HepG2 (cell line): ENCODE data around the gene AGAP4. TPM values are rescaled to one million over a fixed set of nuclear protein-coding genes. Genes with fewer than 3 reads are reported as not detected.
"Not testable (repeated sequence)": the region's sequence is repeated elsewhere in the genome, so short reads cannot be mapped to it uniquely, and the experiment has no call there.

ENCODE experiments used
- ATAC-seq: fragments of 200-7000 bp; cut with Tn5 transposase; 3 replicates; pipeline ENCODE4 v1.9.1; 2020; ENCODE audit warnings: mild to moderate bottlenecking, moderate library complexity
- BruUV-seq: library from RNA; stranded (reverse); fragments of 400-500 nt; replicated peaks from 2 replicates; lab custom pipeline; 2021; lab: Mats Ljungman, UMichigan
- CTCF ChIA-PET: fragments of 300-600 bp; formaldehyde crosslinking; extraction: SDS; loops from one replicate; lab custom pipeline; 2021; ENCODE audit warnings: low total read pairs, inconsistent platforms, low intra/inter-chr PET ratio; lab: Yijun Ruan, JAX
- POLR2A ChIA-PET: fragments of 350-600 bp; sonication (Branson Sonifier 250); formaldehyde crosslinking; loops from one replicate; lab custom pipeline; 2020; ENCODE audit warnings: antibody characterized with exemption, inconsistent platforms; lab: Yijun Ruan, JAX
- DNase-seq: peaks from one replicate; pipeline ENCODE4 v3.0.0-alpha.2; 2015; ENCODE audit warnings: low spot score
- FAIRE-seq: peaks from 3 replicates; lab custom pipeline; 2011; peaks lifted over from hg19 to GRCh38; lab: Jason Lieb, UNC
- H2AFZ ChIP-seq: one replicate; pipeline ENCODE4 v1.6.1; 2011; ENCODE audit warnings: low read length, inconsistent platforms
- H3K27ac ChIP-seq: fragments of 300-600 bp; 3 replicates; pipeline ENCODE4 v1.8.0; 2011; ENCODE audit warnings: mixed run types, mild to moderate bottlenecking, mixed read lengths, low read length, inconsistent platforms; ENCODE audit not compliant: insufficient read depth; ENCODE audit errors: extremely low read length
- H3K27me3 ChIP-seq, 2 experiments: fragments of 200-600 bp in 1 of 2; 2 replicates in 1 of 2; 3 replicates in 1 of 2; pipeline versions ENCODE4 v1.6.0 to v1.8.0; 2011; ENCODE audit warnings: low read length in 2 of 2, mild to moderate bottlenecking in 2 of 2, moderate library complexity in 2 of 2, inconsistent platforms in 1 of 2; ENCODE audit not compliant: insufficient read depth in 2 of 2, control insufficient read depth in 1 of 2
- H3K36me3 ChIP-seq, 2 experiments: fragments of 200-600 bp in 1 of 2; replicated peaks in 1 of 2; 2 replicates in 1 of 2; 3 replicates in 1 of 2; pipeline versions ENCODE4 v1.5.1 to v1.8.0; 2011; ENCODE audit warnings: low read length in 2 of 2, inconsistent platforms in 1 of 2; ENCODE audit not compliant: insufficient read depth in 2 of 2, control insufficient read depth in 1 of 2
- H3K4me1 ChIP-seq: 2 replicates; pipeline ENCODE4 v1.5.1; 2012; ENCODE audit warnings: low read length, inconsistent platforms; ENCODE audit not compliant: insufficient read depth
- H3K4me2 ChIP-seq: 2 replicates; pipeline ENCODE4 v1.6.0; 2011; ENCODE audit warnings: low read depth, low read length, inconsistent platforms
- H3K4me3 ChIP-seq, 3 experiments: fragments of 200-600 bp in 1 of 3; sonication (generic), shearing (Covaris generic) in 1 of 3; replicated peaks in 1 of 3; 2 replicates each; pipeline ENCODE4 v1.5.1; 2011 to 2016; ENCODE audit warnings: low read length in 3 of 3, inconsistent platforms in 2 of 3, low read depth in 2 of 3, mild to moderate bottlenecking in 2 of 3, control low read depth in 1 of 3, mixed read lengths in 1 of 3; ENCODE audit not compliant: insufficient read depth in 1 of 3
- H3K79me2 ChIP-seq: one replicate; pipeline ENCODE4 v1.6.1; 2011; ENCODE audit warnings: low read length, inconsistent platforms; ENCODE audit not compliant: insufficient read depth
- H3K9ac ChIP-seq: 2 replicates; pipeline ENCODE4 v1.6.0; 2011; ENCODE audit warnings: mild to moderate bottlenecking, low read depth, low read length, inconsistent platforms; ENCODE audit not compliant: insufficient read depth
- H3K9me3 ChIP-seq: 2 replicates; pipeline ENCODE4 v1.5.1; 2012; ENCODE audit warnings: mild to moderate bottlenecking, low read length
- H4K20me1 ChIP-seq: 2 replicates; pipeline ENCODE4 v1.6.0; 2011; ENCODE audit warnings: inconsistent platforms, mild to moderate bottlenecking, low read length, moderate library complexity; ENCODE audit not compliant: insufficient read depth
- BHLHE40 ChIP-seq: IDR thresholded peaks from 2 replicates; pipeline ENCODE4 v1.6.1; 2011; ENCODE audit warnings: low read length, improper control_type of control experiment
- CBFB ChIP-seq: sonication (generic); formaldehyde crosslinking; IDR thresholded peaks from 2 replicates; pipeline ENCODE4 v1.4.0; 2020; ENCODE audit warnings: missing genetic modification reagents
- CEBPG ChIP-seq: IDR thresholded peaks from 2 replicates; pipeline ENCODE4 v1.6.1; 2016
- FOXA1 ChIP-seq, 2 experiments: fragments of 450-650 bp in 1 of 2; sonication (generic) in 1 of 2; formaldehyde crosslinking in 1 of 2; IDR thresholded peaks; 2 replicates each; pipeline versions ENCODE4 v1.4.0 to v1.6.1; 2016 to 2020; ENCODE audit warnings: missing genetic modification reagents in 1 of 2
- FOXA3 ChIP-seq: IDR thresholded peaks from 2 replicates; pipeline ENCODE4 v1.6.1; 2016; ENCODE audit warnings: missing genetic modification reagents, missing compliant biosample characterization
- KDM1A ChIP-seq: IDR thresholded peaks from 2 replicates; pipeline ENCODE4 v1.6.1; 2016; ENCODE audit warnings: missing compliant biosample characterization
- NCOA2 ChIP-seq: sonication (generic); formaldehyde crosslinking; IDR thresholded peaks from 2 replicates; pipeline ENCODE4 v1.8.0; 2022; ENCODE audit warnings: inconsistent platforms
- NR2F1 ChIP-seq, 2 experiments: fragments of 450-650 bp in 1 of 2; formaldehyde crosslinking in 1 of 2; IDR thresholded peaks; 2 replicates each; pipeline versions ENCODE4 v1.5.0 to v1.6.1; 2016 to 2020; ENCODE audit warnings: mild to moderate bottlenecking in 1 of 2, missing compliant biosample characterization in 1 of 2, missing genetic modification reagents in 1 of 2, moderate library complexity in 1 of 2
- RARA ChIP-seq: IDR thresholded peaks from 2 replicates; pipeline ENCODE4 v1.6.1; 2016; ENCODE audit warnings: missing genetic modification reagents, missing compliant biosample characterization
- SAP130 ChIP-seq: IDR thresholded peaks from 2 replicates; pipeline ENCODE4 v1.6.1; 2016; ENCODE audit warnings: low read depth
- SOX13 ChIP-seq, 3 experiments: fragments of 450-650 bp in 1 of 3; sonication (generic) in 1 of 3; formaldehyde crosslinking in 1 of 3; IDR thresholded peaks in 2 of 3; conservative IDR thresholded peaks in 1 of 3; 2 replicates each; pipeline versions ENCODE4 v1.5.0 to v1.6.1; 2016 to 2020; ENCODE audit warnings: antibody characterized with exemption in 1 of 3, mild to moderate bottlenecking in 1 of 3, missing compliant biosample characterization in 1 of 3, missing genetic modification reagents in 1 of 3, moderate library complexity in 1 of 3
- SOX5 ChIP-seq: IDR thresholded peaks from 2 replicates; pipeline ENCODE4 v1.6.1; 2016; ENCODE audit warnings: borderline replicate concordance
- SOX6 ChIP-seq, 2 experiments: fragments of 450-650 bp in 1 of 2; sonication (generic) in 1 of 2; formaldehyde crosslinking in 1 of 2; IDR thresholded peaks; 2 replicates each; pipeline versions ENCODE4 v1.4.0 to v1.6.1; 2017 to 2020; ENCODE audit warnings: antibody characterized with exemption in 1 of 2, mild to moderate bottlenecking in 1 of 2, missing genetic modification reagents in 1 of 2
- ZNF614 ChIP-seq: IDR thresholded peaks from 2 replicates; pipeline ENCODE4 v1.6.1; 2018; ENCODE audit warnings: missing biosample characterization, missing genetic modification reagents, inconsistent platforms, borderline replicate concordance
- WGBS: methylation state at CpG from one replicate; pipeline ENCODE4 v1.1.6; 2017; ENCODE audit warnings: low lambda C conversion rate; 5-methylcytosine and 5-hydroxymethylcytosine counted together
- in situ Hi-C: cut with HindIII; loops from 2 replicates; pipeline ENCODE4 v1.10.0; 2017; ENCODE audit warnings: low pct_unique_long_range_greater_than_20kb; ENCODE audit not compliant: extremely low pct_ligation_motif_present
- intact Hi-C: fragments of 100-400 bp; cut with micrococcal nuclease; formaldehyde crosslinking; loops from one replicate; pipeline ENCODE4 v1.10.0; 2022; ENCODE audit not compliant: unreplicated experiment
- polyA plus RNA-seq, 8 experiments: library from polyadenylated mRNA; depleted of rRNA in 3 of 8; stranded (reverse) in 7 of 8; unstranded in 1 of 8; fragments of >200 nt; fragmentation: Illumina TruSeq in 4 of 8; extraction: Trizol in 4 of 8; gene quantifications; 2 replicates each; pipeline versions ENCODE4 v1.2.1 to v1.2.3, GENCODE V29; 2011 to 2016; ENCODE audit warnings: low read depth in 4 of 8, missing spikeins in 1 of 8, mixed read lengths in 1 of 8; ENCODE audit not compliant: insufficient read depth in 1 of 8
- total RNA-seq, 5 experiments: library from RNA; depleted of rRNA; stranded (reverse); fragments of >200 nt; fragmentation: Illumina TruSeq; extraction: Trizol; gene quantifications; 2 replicates each; pipeline ENCODE4 v1.2.3, GENCODE V29; 2016; ENCODE audit warnings: low read depth in 1 of 5
- TF ChIP-seq, protein P1 (sequence below): sonication (generic); formaldehyde crosslinking; IDR thresholded peaks from 2 replicates; pipeline ENCODE4 v1.9.0; 2022; ENCODE audit warnings: low read depth, missing genetic modification reagents
- TF ChIP-seq, protein P2 (sequence below): IDR thresholded peaks from 2 replicates; pipeline ENCODE4 v1.6.1; 2016; ENCODE audit warnings: mild to moderate bottlenecking
- TF ChIP-seq, protein P3 (sequence below): sonication (generic); formaldehyde crosslinking; IDR thresholded peaks from 2 replicates; pipeline ENCODE4 v1.4.0; 2020; ENCODE audit warnings: missing genetic modification reagents

AGAP4 gene
- total and polyA plus RNA-seq, 2 of the 13 experiments (the other 11 are each of a cell fraction or from before 2014, with no cell fraction given): 11.0 to 38.3 TPM

DNA sequence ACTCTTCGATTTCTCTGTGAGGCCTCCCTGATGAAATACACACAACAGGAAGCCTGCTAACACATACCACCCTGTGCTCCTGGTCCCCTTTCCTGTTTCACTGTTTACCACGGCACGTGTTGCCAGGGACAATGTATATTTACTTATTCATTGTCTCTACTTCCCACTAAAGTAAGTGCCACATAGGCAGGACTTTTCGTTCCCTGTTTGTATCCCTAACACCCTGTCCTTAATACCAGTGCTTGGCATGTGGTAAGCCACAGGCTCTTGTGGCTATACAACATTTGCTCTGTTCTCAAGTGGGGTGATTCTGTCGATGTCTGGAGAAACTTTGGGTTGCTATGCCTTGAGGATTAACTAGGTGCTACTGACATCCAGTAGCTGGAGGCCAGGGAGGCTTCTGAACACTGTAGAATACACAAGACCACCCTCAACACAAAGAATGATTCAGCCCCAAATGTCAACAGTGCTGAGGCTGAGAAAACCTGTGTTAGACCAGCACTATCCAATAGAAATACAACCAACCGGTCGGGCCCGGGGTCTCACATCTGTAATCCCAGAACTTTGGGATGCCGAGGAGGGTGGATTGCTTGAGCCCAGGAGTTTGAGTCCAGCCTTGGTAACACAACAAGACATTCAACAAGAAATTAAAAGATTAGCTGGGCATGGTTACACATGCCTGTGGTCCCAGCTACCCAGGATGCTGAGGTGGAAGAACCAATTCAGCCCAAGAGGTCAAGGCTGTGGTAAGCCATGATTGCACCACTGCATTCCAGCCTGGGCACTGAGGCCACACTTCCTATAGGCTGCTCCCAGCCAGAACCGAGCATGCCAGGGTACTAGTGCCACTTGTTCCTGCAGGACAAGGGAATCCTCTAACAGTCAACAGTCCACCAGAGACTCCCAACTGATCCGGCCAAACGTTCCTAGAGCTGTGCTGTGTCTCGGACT is 44.0 kb downstream of the AGAP4 start:
- DNase-seq (peak; percentile 47), ATAC-seq (peak; percentile 85)
- H4K20me1 ChIP-seq; H3K4me3 ChIP-seq; in situ Hi-C loops; BruUV-seq; POLR2A ChIA-PET; H3K36me3 ChIP-seq; H3K9me3 ChIP-seq; CTCF ChIA-PET; intact Hi-C loops; H3K27me3 ChIP-seq; H2AFZ ChIP-seq; H3K79me2 ChIP-seq; H3K27ac ChIP-seq; FAIRE-seq; TF ChIP-seq SOX6, FOXA1, SOX13 (IDR thresholded peaks at IDR 0.05): not testable (repeated sequence)
- 13% methylated on average over 12 of the region's 13 CpGs for WGBS
- H3K4me2 ChIP-seq: peak overlapping the region; percentile 67
- H3K9ac ChIP-seq: peak overlapping the region; percentile 15; the same call in 1 of the 2 replicates
- H3K4me1 ChIP-seq: peaks cover 22% of the 10 kb centered on the region
- TF ChIP-seq KDM1A (CRISPR knock-in tag) (peak; percentile 64; the same call in 1 of the 2 replicates), NCOA2 (CRISPR knock-in tag) (0 out of 2 replicates have a peak, but pooled peaks have one; percentile 28), BHLHE40 (peak; percentile 80), SOX6 (CRISPR knock-in tag; IDR thresholded peaks at IDR 0.05) (peak; percentile 66), SAP130 (0 out of 2 replicates have a peak, but pooled peaks have one; percentile 22), FOXA3 (CRISPR knock-in tag) (0 out of 2 replicates have a peak, but pooled peaks have one; percentile 24), SOX5 (CRISPR knock-in tag) (peak; percentile 81), ZNF614 (CRISPR knock-in tag) (0 out of 2 replicates have a peak, but pooled peaks have one; percentile 24), FOXA1 (CRISPR knock-in tag; IDR thresholded peaks at IDR 0.05) (peak; percentile 49; the same call in 1 of the 2 replicates), CBFB (peak; percentile 65; the same call in 1 of the 2 replicates), NR2F1 (CRISPR knock-in tag; IDR thresholded peaks at IDR 0.05) (peak; percentile 83), SOX13 (CRISPR knock-in tag; conservative IDR thresholded peaks at IDR 0.05 in 1 of 2, IDR thresholded peaks at IDR 0.05 in 1 of 2) (peak in 1 of 2 experiments; percentile 68; a peak in 2 of 4 replicates), RARA (CRISPR knock-in tag) (peak; percentile 62), CEBPG (peak; percentile 57)
- TF ChIP-seq, protein P1, sequence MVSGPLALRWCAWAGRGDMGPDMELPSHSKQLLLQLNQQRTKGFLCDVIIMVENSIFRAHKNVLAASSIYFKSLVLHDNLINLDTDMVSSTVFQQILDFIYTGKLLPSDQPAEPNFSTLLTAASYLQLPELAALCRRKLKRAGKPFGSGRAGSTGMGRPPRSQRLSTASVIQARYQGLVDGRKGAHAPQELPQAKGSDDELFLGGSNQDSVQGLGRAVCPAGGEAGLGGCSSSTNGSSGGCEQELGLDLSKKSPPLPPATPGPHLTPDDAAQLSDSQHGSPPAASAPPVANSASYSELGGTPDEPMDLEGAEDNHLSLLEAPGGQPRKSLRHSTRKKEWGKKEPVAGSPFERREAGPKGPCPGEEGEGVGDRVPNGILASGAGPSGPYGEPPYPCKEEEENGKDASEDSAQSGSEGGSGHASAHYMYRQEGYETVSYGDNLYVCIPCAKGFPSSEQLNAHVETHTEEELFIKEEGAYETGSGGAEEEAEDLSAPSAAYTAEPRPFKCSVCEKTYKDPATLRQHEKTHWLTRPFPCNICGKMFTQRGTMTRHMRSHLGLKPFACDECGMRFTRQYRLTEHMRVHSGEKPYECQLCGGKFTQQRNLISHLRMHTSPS (CRISPR knock-in tag): peak; percentile 78
- TF ChIP-seq, protein P2, sequence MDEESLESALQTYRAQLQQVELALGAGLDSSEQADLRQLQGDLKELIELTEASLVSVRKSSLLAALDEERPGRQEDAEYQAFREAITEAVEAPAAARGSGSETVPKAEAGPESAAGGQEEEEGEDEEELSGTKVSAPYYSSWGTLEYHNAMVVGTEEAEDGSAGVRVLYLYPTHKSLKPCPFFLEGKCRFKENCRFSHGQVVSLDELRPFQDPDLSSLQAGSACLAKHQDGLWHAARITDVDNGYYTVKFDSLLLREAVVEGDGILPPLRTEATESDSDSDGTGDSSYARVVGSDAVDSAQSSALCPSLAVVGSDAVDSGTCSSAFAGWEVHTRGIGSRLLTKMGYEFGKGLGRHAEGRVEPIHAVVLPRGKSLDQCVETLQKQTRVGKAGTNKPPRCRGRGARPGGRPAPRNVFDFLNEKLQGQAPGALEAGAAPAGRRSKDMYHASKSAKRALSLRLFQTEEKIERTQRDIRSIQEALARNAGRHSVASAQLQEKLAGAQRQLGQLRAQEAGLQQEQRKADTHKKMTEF (CRISPR knock-in tag): 0 out of 2 replicates have a peak, but pooled peaks have one; percentile 20
- TF ChIP-seq, protein P3, sequence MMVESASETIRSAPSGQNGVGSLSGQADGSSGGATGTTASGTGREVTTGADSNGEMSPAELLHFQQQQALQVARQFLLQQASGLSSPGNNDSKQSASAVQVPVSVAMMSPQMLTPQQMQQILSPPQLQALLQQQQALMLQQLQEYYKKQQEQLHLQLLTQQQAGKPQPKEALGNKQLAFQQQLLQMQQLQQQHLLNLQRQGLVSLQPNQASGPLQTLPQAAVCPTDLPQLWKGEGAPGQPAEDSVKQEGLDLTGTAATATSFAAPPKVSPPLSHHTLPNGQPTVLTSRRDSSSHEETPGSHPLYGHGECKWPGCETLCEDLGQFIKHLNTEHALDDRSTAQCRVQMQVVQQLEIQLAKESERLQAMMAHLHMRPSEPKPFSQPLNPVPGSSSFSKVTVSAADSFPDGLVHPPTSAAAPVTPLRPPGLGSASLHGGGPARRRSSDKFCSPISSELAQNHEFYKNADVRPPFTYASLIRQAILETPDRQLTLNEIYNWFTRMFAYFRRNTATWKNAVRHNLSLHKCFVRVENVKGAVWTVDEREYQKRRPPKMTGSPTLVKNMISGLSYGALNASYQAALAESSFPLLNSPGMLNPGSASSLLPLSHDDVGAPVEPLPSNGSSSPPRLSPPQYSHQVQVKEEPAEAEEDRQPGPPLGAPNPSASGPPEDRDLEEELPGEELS: peak; percentile 31; the same call in 1 of the 2 replicates
